IPS-18c (cell line): Measurements from ENCODE around the gene NF1.

Source experiments
- H3K4me3 ChIP-seq: 2 replicates; pipeline ENCODE4 v1.7.0; 2013; ENCODE audit warnings: low read depth, mild to moderate bottlenecking, low read length, moderate library complexity; ENCODE audit not compliant: insufficient read depth
- H3K9me3 ChIP-seq: one replicate; pipeline ENCODE4 v1.6.1; 2013; ENCODE audit warnings: mild to moderate bottlenecking, low read length, moderate library complexity; ENCODE audit not compliant: control insufficient read depth, insufficient read depth

The NF1 gene

DNA sequence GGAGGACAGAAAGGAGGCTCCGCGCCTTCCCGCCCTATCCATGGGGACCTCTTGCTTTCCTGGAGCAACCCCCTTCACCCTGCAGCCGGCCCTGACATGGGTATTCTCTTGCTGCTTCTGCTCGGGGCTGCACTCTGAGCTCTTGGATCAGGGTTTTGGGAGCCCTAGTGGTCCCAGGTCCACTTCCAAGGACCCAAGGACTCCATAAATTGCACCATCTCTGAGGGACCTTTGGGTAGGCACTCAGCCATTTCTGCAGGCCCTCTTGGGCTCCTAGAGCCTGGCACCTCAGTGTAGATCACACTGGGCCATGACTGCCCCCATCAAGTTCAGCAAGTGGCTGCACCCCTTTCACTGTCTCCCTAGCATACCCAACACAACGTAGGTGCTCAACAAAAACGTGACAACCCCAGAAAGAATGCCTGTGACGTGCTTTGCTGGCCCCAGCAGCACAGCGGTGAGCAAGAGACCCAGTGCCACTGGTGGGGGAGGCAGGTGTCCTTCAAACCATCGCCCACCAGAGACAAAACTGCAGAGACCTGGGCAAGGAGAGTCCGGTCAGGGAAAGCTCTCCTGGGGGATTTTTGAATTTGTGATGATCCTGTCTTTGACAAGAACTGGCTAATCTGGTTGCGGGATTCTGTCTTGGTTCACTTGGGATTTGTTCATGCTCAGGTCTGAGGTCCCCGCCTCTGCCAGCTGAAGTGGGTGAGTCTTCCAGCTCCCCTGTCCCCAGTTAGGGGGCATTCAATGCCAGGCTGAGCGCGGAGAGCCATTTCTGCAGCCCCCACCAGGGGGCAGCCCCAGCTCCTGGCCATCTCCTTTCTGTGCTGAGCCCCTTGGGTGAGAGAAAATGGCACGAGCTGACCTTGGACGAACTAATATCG lies 294.2 kb downstream of the NF1 start:
- H3K9me3 ChIP-seq: no peaks in the 10 kb centered on the region
- no peak overlapping the region for H3K4me3 ChIP-seq

GRCh38 chr17:31389657-31390381 lies 295.0 kb downstream of the NF1 start:
- Histone ChIP-seq H3K4me3 (no peak overlapping the region), H3K9me3 (no peaks in the 10 kb centered on the region)

GRCh38 chr17:31390426-31390747 lies 295.6 kb downstream of the NF1 start:
- no peak overlapping the region; the same call in 1 of the 2 replicates for H3K4me3 ChIP-seq
- no peaks in the 10 kb centered on the region for H3K9me3 ChIP-seq

DNA sequence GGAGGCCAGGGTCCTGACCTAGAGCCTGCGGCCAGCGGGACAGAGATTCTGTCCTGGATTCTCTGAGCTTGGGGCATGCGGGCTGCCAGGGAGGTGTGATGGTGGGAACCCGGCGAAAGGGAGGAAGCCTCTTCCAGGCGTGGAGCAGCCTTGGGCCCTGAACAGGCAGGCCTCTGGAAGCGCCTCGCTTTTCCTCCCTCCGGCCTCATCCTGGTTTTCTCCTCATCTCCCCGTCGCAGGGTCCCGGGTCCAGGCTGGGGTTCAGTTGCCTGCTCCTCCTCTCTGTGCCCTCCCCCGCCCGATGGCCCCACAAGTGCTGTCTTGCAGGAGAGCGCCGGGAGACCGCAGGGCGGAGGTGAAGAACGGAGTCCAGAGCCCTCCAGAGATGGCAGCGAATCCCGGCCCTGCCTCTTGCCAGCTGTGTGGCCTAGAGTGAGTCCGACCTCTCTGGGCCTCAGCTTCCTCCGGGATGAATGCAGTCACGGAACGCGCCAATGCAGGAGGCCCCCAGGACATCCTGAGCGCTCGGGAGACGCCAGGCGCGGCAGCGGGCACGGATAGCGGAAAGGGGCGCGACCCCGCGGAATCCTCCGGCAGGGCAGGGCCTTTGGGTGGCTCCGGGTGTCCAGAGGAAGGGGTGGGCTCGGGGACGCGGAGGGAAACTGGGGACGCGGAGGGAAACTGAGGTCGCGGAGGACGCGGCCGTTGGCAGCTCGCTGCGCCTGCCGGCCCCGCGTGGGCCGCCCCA lies 296.1 kb downstream of the NF1 start:
- H3K4me3 ChIP-seq: peak overlapping the region; percentile 52
- H3K9me3 ChIP-seq: no peaks in the 10 kb centered on the region

DNA sequence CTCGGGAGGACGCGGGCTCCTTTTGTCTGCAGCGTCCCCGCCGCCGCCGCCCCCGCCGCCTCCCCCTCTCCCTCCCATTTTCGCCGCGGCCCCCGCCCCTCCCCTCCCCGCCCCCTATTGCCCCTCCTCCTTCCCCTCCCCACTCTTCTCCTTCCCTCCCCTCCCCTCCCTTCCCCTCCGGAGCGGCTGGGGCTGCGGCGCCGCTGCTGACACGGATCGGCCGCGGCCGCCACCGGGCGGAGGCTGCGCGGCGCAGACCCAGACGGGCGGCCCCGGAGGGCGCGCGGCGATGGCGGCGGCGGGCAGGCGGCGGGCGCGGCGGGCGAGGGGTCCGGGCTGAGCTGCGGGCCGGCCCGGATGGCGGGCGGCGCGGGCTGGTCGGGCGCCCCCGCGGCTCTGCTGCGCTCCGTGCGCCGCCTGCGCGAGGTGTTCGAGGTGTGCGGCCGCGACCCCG lies 296.7 kb downstream of the NF1 start, which contains the start of gene RAB11FIP4:
Gene RAB11FIP4, plus strand, starts transcription at position 180 of the 454 bp plus-strand sequence. Its CDS starts 178 bp downstream, at position 358.
- Histone ChIP-seq H3K9me3 (no peaks in the 10 kb centered on the region), H3K4me3 (peak within 1 kb of the TSS; percentile 52)

DNA sequence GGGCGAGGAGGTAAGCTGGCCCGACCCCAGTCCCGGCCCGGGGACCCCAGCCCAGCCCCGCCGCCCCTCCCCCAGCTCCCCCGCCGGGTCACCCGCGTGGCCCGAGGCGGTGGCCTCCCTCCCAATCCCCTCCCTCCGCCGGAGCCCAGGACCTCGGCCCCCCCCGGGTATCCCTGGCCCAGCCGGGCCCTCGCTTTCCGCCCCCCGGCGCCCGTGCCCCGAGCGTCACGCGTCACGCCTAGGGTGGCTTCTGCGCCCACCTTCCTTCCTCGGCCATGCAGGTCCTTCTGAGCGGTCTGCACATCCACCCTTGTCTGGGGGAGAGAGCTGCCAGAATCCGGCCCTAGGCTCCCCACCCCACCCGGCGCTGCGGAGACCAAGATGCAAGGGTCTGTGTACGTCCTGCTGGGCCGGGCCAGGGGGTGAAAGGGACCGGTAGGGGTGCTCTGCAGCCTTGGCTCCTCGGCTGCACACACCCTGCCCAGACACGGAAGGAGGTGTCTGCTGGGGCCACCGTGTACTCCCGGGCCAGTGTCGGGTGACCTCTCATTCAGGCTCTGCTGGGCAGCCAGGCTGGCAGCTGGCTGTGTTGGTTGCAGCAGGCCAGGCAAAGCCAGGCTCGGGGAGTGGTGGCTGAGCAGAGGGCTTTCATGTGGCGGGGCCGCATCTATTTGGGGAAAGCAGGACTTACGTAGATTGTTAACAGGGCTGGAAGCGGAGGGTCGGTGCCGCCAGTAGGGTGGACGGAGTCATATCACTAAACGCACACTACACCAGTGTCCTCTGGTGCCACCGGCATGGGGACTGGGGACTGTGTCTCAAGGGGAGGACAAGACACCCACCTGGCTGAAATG lies 297.5 kb downstream of the NF1 start:
- H3K9me3 ChIP-seq: no peaks in the 10 kb centered on the region
- peak overlapping the region; percentile 47 for H3K4me3 ChIP-seq

DNA sequence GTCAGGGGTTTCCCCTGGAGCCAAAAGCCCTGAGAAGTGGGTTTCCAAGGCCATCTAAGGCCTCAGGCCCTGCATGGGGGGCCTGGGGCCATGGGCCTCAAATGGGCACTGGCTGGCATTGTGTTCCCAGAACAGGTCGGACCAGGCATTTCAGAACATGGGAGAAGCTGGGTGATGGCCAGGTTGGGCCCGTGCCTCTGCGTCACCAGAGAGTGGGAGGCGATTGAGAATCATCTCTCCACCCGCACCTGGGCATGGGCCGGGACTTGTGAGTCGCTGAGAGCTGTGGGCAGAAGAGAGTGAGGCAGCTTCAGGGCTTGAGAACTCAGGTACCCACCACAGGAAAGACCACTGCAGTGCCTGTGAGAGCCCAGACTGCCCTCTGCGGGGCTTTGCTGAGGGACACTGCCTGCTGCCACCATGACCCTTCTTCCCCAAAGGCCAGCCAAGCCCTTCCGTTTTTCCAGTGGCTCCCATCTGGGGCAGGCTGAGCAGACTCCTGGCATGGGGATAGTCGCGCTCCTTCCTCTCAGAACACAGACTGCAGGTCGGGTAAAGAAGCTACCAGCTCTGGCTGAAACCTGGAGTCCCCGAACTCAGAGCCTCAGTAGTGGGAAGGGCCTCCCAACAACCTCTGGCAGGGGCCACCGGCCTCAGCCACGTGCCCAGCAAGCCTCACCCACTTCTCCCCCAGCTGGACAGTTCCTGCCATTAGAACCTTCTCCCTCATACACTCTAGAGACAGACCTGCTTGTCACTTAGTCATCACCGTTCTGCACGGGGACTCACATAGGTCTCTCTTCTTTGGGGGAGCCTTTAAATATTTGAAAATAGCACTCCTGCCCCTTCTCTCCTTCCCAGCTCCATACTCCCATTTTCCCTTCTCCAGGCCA lies 298.3 kb downstream of the NF1 start:
- H3K9me3 ChIP-seq: no peaks in the 10 kb centered on the region
- no peak overlapping the region for H3K4me3 ChIP-seq

- H3K4me3 ChIP-seq: no peak overlapping the region
- no peaks in the 10 kb centered on the region for H3K9me3 ChIP-seq
Measured at GRCh38 chr17:31393749-31394146, 299.0 kb downstream of the NF1 start.

- H3K4me3 ChIP-seq: no peak overlapping the region
- H3K9me3 ChIP-seq: no peaks in the 10 kb centered on the region
Measured at GRCh38 chr17:31394544-31394943, 299.8 kb downstream of the NF1 start.

DNA sequence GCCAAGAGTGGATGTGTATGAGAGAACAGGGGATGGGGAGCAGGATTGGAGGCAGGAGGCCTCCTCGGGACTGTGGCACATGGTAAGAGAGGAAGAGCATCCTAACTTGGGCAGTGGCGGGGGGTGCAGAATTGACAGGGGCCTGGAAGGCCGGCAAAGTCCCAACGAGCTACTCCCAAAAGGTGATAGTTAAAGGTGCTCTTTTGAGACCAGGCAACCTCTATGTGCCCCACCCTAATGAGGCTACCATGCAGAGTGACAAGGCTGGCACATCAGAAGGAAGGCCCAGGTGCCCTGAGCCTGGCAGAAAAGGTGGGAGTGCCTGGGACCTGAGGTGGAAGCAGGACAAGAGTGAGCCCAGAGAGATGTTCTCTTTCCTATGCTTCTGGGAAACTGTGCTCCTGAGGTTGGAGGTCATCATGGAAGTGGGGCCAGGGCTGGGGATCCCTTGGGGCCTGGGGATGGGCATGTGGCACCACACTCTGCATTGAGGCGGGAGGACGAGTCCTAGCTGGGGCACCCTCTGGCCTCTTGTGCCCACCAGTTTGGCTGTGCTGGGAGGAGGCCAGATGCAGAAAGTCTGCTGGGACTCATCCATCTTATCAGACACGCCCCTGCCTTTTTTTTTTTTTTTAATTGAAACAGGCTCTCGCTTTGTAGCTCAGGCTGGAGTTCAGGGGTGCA lies 302.6 kb downstream of the NF1 start:
- Histone ChIP-seq H3K9me3 (no peaks in the 10 kb centered on the region), H3K4me3 (no peak overlapping the region)

DNA sequence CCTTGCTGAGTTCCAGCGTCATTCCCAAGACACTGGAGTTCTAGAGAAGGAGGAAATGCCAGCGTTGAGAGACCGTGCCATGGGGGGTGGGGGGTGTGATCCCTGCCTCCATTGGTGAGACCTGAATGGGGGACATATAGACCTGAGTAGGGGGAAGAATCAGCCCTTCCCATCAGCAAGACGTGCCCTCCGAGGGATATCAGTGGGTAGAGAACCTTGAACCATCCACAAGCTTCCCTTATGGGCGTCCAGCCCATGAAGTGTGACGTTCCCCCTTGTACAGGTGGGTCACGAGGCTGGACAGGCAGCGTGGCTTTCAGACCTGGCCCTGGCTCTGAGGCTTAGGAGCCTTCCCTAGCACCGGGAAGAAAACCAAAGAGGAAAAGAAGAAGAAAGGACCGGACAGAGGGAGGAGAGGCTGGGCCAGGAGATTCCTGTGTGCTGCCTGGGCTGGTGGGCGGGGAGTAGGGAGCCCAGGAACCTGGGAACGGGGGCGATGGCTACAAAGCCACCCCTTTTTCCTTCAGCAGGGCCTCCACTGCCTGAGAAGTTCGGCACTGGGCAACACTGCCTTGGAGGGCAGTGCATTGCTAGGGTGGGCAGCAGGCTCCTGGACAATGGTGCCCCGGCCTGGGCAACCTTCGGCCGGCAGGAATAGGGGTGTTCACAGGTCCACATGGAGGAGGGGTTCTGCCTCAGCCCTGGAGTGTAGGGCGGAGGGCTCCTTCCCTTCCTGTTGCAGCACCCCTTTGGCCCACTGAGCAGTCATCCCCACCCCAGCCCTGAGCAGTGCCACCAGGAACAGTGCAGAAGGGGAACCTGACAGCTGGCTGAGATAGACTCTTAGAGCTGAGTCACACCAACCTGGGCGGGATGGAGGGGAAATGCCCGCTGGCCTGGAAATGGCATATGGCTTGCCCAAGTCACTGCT lies 303.9 kb downstream of the NF1 start:
- Histone ChIP-seq H3K4me3 (no peak overlapping the region), H3K9me3 (no peaks in the 10 kb centered on the region)

GRCh38 chr17:31400481-31400950 lies 305.7 kb downstream of the NF1 start:
- Histone ChIP-seq H3K4me3 (no peak overlapping the region), H3K9me3 (no peaks in the 10 kb centered on the region)

GRCh38 chr17:31401456-31402254 lies 306.9 kb downstream of the NF1 start:
- no peak overlapping the region for H3K4me3 ChIP-seq
- H3K9me3 ChIP-seq: no peaks in the 10 kb centered on the region
